B cell (primary cell): ENCODE measurements around the gene GLUD1. TPM values are rescaled to one million over a fixed set of nuclear protein-coding genes. Genes with fewer than 3 reads are reported as not detected.
"Not testable (repeated sequence)": the region's sequence is repeated elsewhere in the genome, so short reads cannot be mapped to it uniquely, and the experiment has no call there.

Experiments
- ATAC-seq: fragments of 200-7000 bp; cut with Tn5 transposase; one replicate; pipeline ENCODE4 v1.10.0; 2021; ENCODE audit warnings: low read depth, mild to moderate bottlenecking, moderate number of reproducible peaks, moderate library complexity
- CTCF ChIA-PET: fragments of 350-600 bp; sonication (Branson Sonifier 250); formaldehyde crosslinking; loops from one replicate; lab custom pipeline; 2021; ENCODE audit warnings: antibody characterized with exemption, inconsistent platforms; lab: Charles Lee
- POLR2A ChIA-PET: fragments of 350-600 bp; sonication (Branson Sonifier 250); formaldehyde crosslinking; loops from one replicate; lab custom pipeline; 2021; ENCODE audit warnings: antibody characterized with exemption; lab: Charles Lee
- DNase-seq: peaks from one replicate; pipeline ENCODE4 v3.0.0; 2013
- H2AFZ ChIP-seq: 2 replicates; pipeline ENCODE4 v1.6.1; 2012; ENCODE audit warnings: mild to moderate bottlenecking, low read depth, low read length; ENCODE audit not compliant: insufficient read depth, poor library complexity, severe bottlenecking
- H3K27ac ChIP-seq, 2 donors: 1 replicate in 1 of 2; 2 replicates in 1 of 2; pipeline ENCODE4 v1.5.1; 2012 to 2013; ENCODE audit warnings: low read length in 2 of 2, mild to moderate bottlenecking in 2 of 2, moderate library complexity in 1 of 2
- H3K27me3 ChIP-seq, 4 experiments: fragments of 200-600 bp in 1 of 4; sonication (generic) in 1 of 4; replicated peaks in 1 of 4; 1 replicate in 2 of 4; 2 replicates in 2 of 4; pipeline versions ENCODE4 v1.6.1 to v1.7.0; 2013 to 2016; ENCODE audit warnings: low read length in 3 of 4, mild to moderate bottlenecking in 2 of 4, mixed read lengths in 1 of 4, moderate library complexity in 1 of 4; ENCODE audit not compliant: insufficient read depth in 4 of 4, control insufficient read depth in 3 of 4; ENCODE audit errors: control extremely low read depth in 1 of 4
- H3K36me3 ChIP-seq, 2 experiments: replicated peaks in 1 of 2; 1 replicate in 1 of 2; 2 replicates in 1 of 2; pipeline versions ENCODE4 v1.6.1 to v1.7.1; 2013; ENCODE audit warnings: low read length in 1 of 2; ENCODE audit not compliant: insufficient read depth in 2 of 2, control insufficient read depth in 1 of 2; ENCODE audit errors: control extremely low read depth in 1 of 2, extremely low read depth in 1 of 2
- H3K4me1 ChIP-seq, 2 donors: fragments of 200-600 bp in 1 of 2; sonication (generic) in 1 of 2; 1 replicate in 1 of 2; 2 replicates in 1 of 2; pipeline versions ENCODE4 v1.5.1 to v1.6.1; 2013 to 2017; ENCODE audit warnings: low read length in 2 of 2; ENCODE audit not compliant: control insufficient read depth in 2 of 2, insufficient read depth in 2 of 2
- H3K4me2 ChIP-seq: replicated peaks from 2 replicates; pipeline ENCODE3; 2012; ENCODE audit warnings: mild to moderate bottlenecking, low read depth, low read length; ENCODE audit not compliant: poor library complexity, severe bottlenecking
- H3K4me3 ChIP-seq, 5 experiments: fragments of 200-600 bp in 1 of 5; sonication (generic) in 1 of 5; 1 replicate in 3 of 5; 2 replicates in 2 of 5; pipeline versions ENCODE4 v1.5.1 to v1.7.0; 2011 to 2016; ENCODE audit warnings: low read length in 4 of 5, mild to moderate bottlenecking in 4 of 5, low read depth in 2 of 5, control low read depth in 1 of 5, moderate library complexity in 1 of 5; ENCODE audit not compliant: insufficient read depth in 1 of 5; ENCODE audit errors: control extremely low read depth in 1 of 5, extremely low read depth in 1 of 5
- H3K79me2 ChIP-seq: fragments of 200-600 bp; sonication (generic); one replicate; pipeline ENCODE4 v1.6.0; 2016; ENCODE audit warnings: low read length; ENCODE audit not compliant: control insufficient read depth, insufficient read depth
- H3K9ac ChIP-seq: fragments of 200-600 bp; sonication (generic); 2 replicates; pipeline ENCODE4 v1.6.1; 2017; ENCODE audit warnings: mild to moderate bottlenecking, low read length, moderate library complexity
- H3K9me3 ChIP-seq, 3 donors: one replicate each; pipeline versions ENCODE4 v1.6.1 to v1.7.1; 2013; ENCODE audit warnings: low read length in 2 of 3; ENCODE audit not compliant: control insufficient read depth in 2 of 3, insufficient read depth in 1 of 3; ENCODE audit errors: control extremely low read depth in 1 of 3
- H4K20me1 ChIP-seq: 2 replicates; pipeline ENCODE4 v1.6.0; 2012; ENCODE audit warnings: mild to moderate bottlenecking, low read length; ENCODE audit not compliant: insufficient read depth, control insufficient read depth, poor library complexity, severe bottlenecking
- H3K27ac Mint-ChIP-seq: one replicate; pipeline ENCODE4 v1.8.0; 2021; ENCODE audit warnings: mixed read lengths
- H3K27me3 Mint-ChIP-seq: one replicate; pipeline ENCODE4 v1.8.0; 2021; ENCODE audit warnings: mixed read lengths
- H3K4me1 Mint-ChIP-seq: one replicate; pipeline ENCODE4 v1.8.0; 2021; ENCODE audit warnings: mixed read lengths
- H3K4me3 Mint-ChIP-seq: one replicate; pipeline ENCODE4 v1.8.0; 2021; ENCODE audit warnings: mixed read lengths
- H3K9me3 Mint-ChIP-seq: one replicate; pipeline ENCODE4 v1.8.0; 2022; ENCODE audit warnings: mixed read lengths; ENCODE audit not compliant: insufficient read depth
- EZH2 ChIP-seq: IDR thresholded peaks from 2 replicates; pipeline ENCODE4 v1.6.1; 2012; ENCODE audit warnings: borderline replicate concordance, low read depth, mild to moderate bottlenecking, moderate library complexity, low read length; ENCODE audit not compliant: insufficient read depth, poor library complexity, severe bottlenecking
- WGBS: methylation state at CpG from one replicate; pipeline ENCODE4 v1.1.5; 2013; ENCODE audit warnings: missing lambda C conversion rate; ENCODE audit not compliant: insufficient coverage; 5-methylcytosine and 5-hydroxymethylcytosine counted together
- intact Hi-C: fragments of 100-400 bp; cut with micrococcal nuclease; formaldehyde crosslinking; loops from one replicate; pipeline ENCODE4 v1.10.0; 2022
- polyA plus RNA-seq: library from polyadenylated mRNA; depleted of rRNA; stranded (reverse); fragments of >200 nt; gene quantifications from 2 replicates; pipeline ENCODE4 v1.2.3, GENCODE V29; 2012
- total RNA-seq, 2 donors: library from RNA; stranded (reverse); fragments of 120-200 nt in 1 of 2; gene quantifications; 1 replicate in 1 of 2; 2 replicates in 1 of 2; pipeline versions ENCODE4 v1.2.3 to v1.2.4, GENCODE V29; 2013 to 2022

Gene GLUD1
- total and polyA plus RNA-seq, 2 donors (not counting 1 experiment from before 2014, with no cell fraction given): 29.6 to 71.5 TPM

DNA sequence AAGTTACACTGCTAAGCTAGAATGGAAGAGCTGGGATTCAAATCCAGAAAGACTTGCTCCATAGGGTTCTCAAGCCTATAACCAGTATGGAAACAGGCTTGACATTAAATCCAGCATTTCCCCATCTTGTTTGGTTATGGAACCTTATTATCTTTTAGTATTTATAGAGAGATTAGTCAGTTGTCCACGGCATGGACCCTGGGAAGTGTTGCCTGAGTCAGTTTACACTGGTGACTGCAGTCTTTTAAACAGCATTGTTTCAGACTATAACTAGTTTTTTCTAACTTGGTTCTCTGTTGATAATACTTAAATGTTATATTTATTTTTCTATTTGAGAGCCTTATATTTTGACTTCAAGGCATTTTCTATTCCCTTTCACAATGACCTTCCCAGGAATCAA, 23.5 kb upstream of the GLUD1 start:
- H4K20me1 ChIP-seq, H3K4me1 Mint-ChIP-seq, H3K27ac ChIP-seq, H3K36me3 ChIP-seq, CTCF ChIA-PET, DNase-seq, H3K9me3 Mint-ChIP-seq, H3K4me3 ChIP-seq, POLR2A ChIA-PET, ATAC-seq, H3K27me3 Mint-ChIP-seq, H3K79me2 ChIP-seq, H3K27ac Mint-ChIP-seq, H2AFZ ChIP-seq, H3K4me1 ChIP-seq, H3K4me2 ChIP-seq, intact Hi-C loops, H3K27me3 ChIP-seq, H3K9ac ChIP-seq, H3K9me3 ChIP-seq, H3K4me3 Mint-ChIP-seq: not testable (repeated sequence)
- WGBS: no CpG with 5 or more reads among the region's 1 CpG

- no peak overlapping the region for H3K4me3 Mint-ChIP-seq
- ATAC-seq: no peak
Measured at GRCh38 chr10:87105446-87106124, 10.9 kb upstream of the GLUD1 start.

GRCh38 chr10:87104727-87105126, 10.1 kb upstream of the GLUD1 start:
- CTCF ChIA-PET, POLR2A ChIA-PET, H3K9me3 ChIP-seq, H3K27ac Mint-ChIP-seq, H3K4me1 ChIP-seq, H3K27me3 ChIP-seq, H2AFZ ChIP-seq, H3K4me2 ChIP-seq, DNase-seq, H3K9me3 Mint-ChIP-seq, intact Hi-C loops, H3K4me1 Mint-ChIP-seq, H3K9ac ChIP-seq, H3K4me3 Mint-ChIP-seq, H3K4me3 ChIP-seq, H3K27me3 Mint-ChIP-seq, H3K27ac ChIP-seq, ATAC-seq: not testable (repeated sequence)
- Histone ChIP-seq H3K36me3 (peaks cover 1 to 25% of the 10 kb centered on the region in 2 experiments), H4K20me1 (peaks cover 13% of the 10 kb centered on the region), H3K79me2 (peaks cover 50% of the 10 kb centered on the region)
- WGBS: 92% methylated on average over 5 of the region's 8 CpGs

More at GRCh38 chr10:87105446-87106124, 10.9 kb upstream of the GLUD1 start:
- Histone ChIP-seq H3K27ac (no peak overlapping the region), H4K20me1 (peaks cover 13% of the 10 kb centered on the region), H3K4me2 (no peak overlapping the region), H3K9me3 (no peaks in the 10 kb centered on the region), H3K79me2 (peaks cover 52% of the 10 kb centered on the region), H3K9ac (no peak overlapping the region), H3K4me3 (no peak overlapping the region), H3K4me1 (no peaks in the 10 kb centered on the region), H2AFZ (no peak overlapping the region), H3K27me3 (no peaks in the 10 kb centered on the region), H3K36me3 (peaks cover 1 to 30% of the 10 kb centered on the region in 2 experiments)
- H3K4me1 Mint-ChIP-seq: peaks cover 4% of the 10 kb centered on the region
- 100% methylated on average over 1 of the region's 7 CpGs for WGBS
- intact Hi-C loops: no loop called here
- CTCF ChIA-PET: no interaction called here
- POLR2A ChIA-PET: no interaction called here
- TF ChIP-seq EZH2: no peak
- no peaks in the 10 kb centered on the region for H3K9me3 Mint-ChIP-seq
- DNase-seq: no peak
- no peak overlapping the region for H3K27ac Mint-ChIP-seq
- H3K27me3 Mint-ChIP-seq: no peaks in the 10 kb centered on the region
